Measurements from ENCODE around the gene GPC1. TPM values are rescaled to one million over a fixed set of nuclear protein-coding genes. Genes with fewer than 3 reads are reported as not detected.

GPC1 gene, protein sequence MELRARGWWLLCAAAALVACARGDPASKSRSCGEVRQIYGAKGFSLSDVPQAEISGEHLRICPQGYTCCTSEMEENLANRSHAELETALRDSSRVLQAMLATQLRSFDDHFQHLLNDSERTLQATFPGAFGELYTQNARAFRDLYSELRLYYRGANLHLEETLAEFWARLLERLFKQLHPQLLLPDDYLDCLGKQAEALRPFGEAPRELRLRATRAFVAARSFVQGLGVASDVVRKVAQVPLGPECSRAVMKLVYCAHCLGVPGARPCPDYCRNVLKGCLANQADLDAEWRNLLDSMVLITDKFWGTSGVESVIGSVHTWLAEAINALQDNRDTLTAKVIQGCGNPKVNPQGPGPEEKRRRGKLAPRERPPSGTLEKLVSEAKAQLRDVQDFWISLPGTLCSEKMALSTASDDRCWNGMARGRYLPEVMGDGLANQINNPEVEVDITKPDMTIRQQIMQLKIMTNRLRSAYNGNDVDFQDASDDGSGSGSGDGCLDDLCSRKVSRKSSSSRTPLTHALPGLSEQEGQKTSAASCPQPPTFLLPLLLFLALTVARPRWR
- total RNA-seq = 42.9 and 55.0 TPM in 2 replicates

DNA sequence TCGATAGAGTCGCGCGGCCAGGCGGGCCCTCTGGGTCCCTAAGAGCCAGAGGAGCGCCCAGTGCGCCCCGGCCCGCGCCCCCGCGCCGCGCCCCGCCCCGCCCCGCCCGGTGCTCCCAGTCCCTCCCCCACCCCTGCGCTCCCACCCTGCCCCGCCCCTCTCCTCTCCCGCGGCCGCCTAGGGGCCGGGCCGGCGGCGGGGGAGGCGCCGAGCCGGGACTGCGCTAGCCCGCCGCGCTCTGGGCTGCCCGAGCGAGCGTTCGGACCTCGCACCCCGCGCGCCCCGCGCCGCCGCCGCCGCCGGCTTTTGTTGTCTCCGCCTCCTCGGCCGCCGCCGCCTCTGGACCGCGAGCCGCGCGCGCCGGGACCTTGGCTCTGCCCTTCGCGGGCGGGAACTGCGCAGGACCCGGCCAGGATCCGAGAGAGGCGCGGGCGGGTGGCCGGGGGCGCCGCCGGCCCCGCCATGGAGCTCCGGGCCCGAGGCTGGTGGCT is at the start of gene GPC1:
Gene GPC1, plus strand, starts transcription at position 207 of the 491 bp plus-strand sequence. Its CDS starts 256 bp downstream, at position 463.

Other genes with a start within 250 kb of the GPC1 start
- gene ANKMY1, start 122.3 kb downstream of the GPC1 start, total RNA-seq = 5.8 and 9.3 TPM in 2 replicates
- 2.3 and 3.7 TPM in 2 replicates for gene DUSP28, start 124.7 kb downstream of the GPC1 start, total RNA-seq
- gene RNPEPL1, start 132.8 kb downstream of the GPC1 start, total RNA-seq = 5.4 and 7.7 TPM in 2 replicates
- 20.1 and 20.9 TPM in 2 replicates for gene CAPN10, start 151.1 kb downstream of the GPC1 start, total RNA-seq
- 0.19 and 0.85 TPM in 2 replicates for gene GPR35, start 189.8 kb downstream of the GPC1 start, total RNA-seq
- gene AQP12B, start 247.2 kb downstream of the GPC1 start, total RNA-seq = not detected in 2 replicates